Gastroesophageal sphincter (tissue), 3 donors: ENCODE results near the gene LMNTD1.

ENCODE experiments used
- POLR2A ChIP-seq, 2 donors: fragments of 450-650 bp; IDR thresholded peaks; one replicate each; pipeline ENCODE4 v1.6.1; 2017; ENCODE audit warnings: antibody characterized with exemption in 2 of 2, mild to moderate bottlenecking in 2 of 2, moderate library complexity in 1 of 2
- POLR2AphosphoS5 ChIP-seq: sonication (generic); formaldehyde crosslinking; IDR thresholded peaks from one replicate; pipeline ENCODE4 v1.6.1; 2017; ENCODE audit warnings: antibody characterized with exemption
- TF ChIP-seq, protein P1 (sequence below), 4 experiments: fragments of 200-600 bp in 2 of 4; fragments of 450-650 bp in 2 of 4; sonication (generic) in 1 of 4; IDR thresholded peaks; one replicate each; pipeline ENCODE4 v1.5.1; 2017 to 2019; ENCODE audit warnings: antibody characterized with exemption in 4 of 4, mild to moderate bottlenecking in 2 of 4, moderate library complexity in 2 of 4

DNA sequence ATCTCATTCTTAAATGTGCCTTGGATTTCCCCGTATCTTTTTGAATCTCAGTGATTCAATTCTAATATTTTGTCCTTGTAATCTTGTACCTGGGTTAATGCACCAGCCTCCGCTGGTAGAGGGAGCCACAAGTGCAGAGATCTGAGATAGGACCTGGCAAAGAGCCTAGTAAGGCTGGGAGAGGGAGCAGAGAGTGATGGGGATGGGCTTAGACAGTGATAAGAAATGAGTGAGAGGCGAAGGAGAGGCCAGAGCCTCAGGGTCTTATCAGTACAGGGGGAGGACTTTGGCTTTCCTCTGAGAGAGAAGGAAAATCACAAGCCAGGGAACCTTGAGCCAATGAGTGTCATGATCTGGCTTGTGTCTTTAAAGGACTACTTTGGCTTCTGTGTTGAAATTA lies 30.5 kb upstream of the LMNTD1 start:
- TF ChIP-seq, protein P1, sequence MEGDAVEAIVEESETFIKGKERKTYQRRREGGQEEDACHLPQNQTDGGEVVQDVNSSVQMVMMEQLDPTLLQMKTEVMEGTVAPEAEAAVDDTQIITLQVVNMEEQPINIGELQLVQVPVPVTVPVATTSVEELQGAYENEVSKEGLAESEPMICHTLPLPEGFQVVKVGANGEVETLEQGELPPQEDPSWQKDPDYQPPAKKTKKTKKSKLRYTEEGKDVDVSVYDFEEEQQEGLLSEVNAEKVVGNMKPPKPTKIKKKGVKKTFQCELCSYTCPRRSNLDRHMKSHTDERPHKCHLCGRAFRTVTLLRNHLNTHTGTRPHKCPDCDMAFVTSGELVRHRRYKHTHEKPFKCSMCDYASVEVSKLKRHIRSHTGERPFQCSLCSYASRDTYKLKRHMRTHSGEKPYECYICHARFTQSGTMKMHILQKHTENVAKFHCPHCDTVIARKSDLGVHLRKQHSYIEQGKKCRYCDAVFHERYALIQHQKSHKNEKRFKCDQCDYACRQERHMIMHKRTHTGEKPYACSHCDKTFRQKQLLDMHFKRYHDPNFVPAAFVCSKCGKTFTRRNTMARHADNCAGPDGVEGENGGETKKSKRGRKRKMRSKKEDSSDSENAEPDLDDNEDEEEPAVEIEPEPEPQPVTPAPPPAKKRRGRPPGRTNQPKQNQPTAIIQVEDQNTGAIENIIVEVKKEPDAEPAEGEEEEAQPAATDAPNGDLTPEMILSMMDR (IDR thresholded peaks at IDR 0.05) = no peak
- TF ChIP-seq POLR2AphosphoS5 = no peak
- no peak for TF ChIP-seq POLR2A (IDR thresholded peaks at IDR 0.05)
